ENCODE results near the gene CDC27. TPM values are rescaled to one million over a fixed set of nuclear protein-coding genes. Genes with fewer than 3 reads are reported as not detected.
"Not testable (repeated sequence)": the region's sequence is repeated elsewhere in the genome, so short reads cannot be mapped to it uniquely, and the experiment has no call there.

Gene CDC27
- total RNA-seq, 2 donors from 2014 or later, result 39.3 to 46.6 TPM

DNA sequence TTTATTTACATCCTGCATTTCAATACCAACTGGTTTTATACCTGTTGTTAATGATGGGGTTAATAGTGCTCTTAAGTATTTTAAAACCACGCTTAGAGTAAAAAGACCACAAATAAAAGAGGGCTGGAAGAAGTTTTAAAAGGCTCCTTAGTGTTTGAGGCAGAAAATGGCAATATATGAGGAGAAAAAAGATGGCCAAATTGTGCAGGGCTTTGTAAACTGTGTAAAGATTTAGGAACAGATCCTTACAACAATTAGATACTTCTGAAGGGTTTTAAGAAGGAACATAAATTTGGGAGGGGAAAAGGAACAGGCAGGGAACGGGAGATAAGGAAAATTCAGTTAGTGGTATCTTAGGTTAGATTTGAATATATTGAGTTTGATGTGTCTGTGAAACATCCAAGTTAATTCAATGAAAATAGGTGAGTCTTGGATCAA is 12.7 kb downstream of the CDC27 start:
- H3K36me3 ChIP-seq, result peaks cover 26% of the 10 kb centered on the region
- no peak overlapping the region for H3K4me3 ChIP-seq
- H3K4me1 ChIP-seq, result peaks cover 0 to 19% of the 10 kb centered on the region in 2 donors
- no peak for DNase-seq (ENCODE audit: low spot score)
- TF ChIP-seq, protein P1, sequence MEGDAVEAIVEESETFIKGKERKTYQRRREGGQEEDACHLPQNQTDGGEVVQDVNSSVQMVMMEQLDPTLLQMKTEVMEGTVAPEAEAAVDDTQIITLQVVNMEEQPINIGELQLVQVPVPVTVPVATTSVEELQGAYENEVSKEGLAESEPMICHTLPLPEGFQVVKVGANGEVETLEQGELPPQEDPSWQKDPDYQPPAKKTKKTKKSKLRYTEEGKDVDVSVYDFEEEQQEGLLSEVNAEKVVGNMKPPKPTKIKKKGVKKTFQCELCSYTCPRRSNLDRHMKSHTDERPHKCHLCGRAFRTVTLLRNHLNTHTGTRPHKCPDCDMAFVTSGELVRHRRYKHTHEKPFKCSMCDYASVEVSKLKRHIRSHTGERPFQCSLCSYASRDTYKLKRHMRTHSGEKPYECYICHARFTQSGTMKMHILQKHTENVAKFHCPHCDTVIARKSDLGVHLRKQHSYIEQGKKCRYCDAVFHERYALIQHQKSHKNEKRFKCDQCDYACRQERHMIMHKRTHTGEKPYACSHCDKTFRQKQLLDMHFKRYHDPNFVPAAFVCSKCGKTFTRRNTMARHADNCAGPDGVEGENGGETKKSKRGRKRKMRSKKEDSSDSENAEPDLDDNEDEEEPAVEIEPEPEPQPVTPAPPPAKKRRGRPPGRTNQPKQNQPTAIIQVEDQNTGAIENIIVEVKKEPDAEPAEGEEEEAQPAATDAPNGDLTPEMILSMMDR (IDR thresholded peaks at IDR 0.05), result no peak
- H3K9me3 ChIP-seq, result no peaks in the 10 kb centered on the region
- no peak overlapping the region for H3K27ac ChIP-seq
- H3K27me3 ChIP-seq, result no peaks in the 10 kb centered on the region

DNA sequence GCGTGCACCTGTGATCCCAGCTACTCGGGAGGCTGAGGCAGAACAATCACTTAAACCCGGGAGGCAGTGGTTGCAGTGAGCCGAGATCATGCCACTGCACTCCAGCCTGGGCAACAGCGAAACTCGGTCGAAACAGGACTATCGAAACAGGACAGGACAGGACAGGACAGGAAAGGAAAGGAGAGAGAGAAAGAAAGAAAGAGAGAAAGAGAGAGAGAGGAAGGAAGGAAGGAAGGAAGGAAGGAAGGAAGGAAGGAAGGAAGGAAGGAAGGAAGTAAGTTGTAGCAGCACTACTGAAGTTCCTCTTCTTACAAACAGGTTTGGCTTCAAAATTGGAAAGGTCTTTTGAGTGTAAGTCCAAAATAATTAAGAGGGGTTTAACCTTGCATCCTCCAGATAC is 14.3 kb downstream of the CDC27 start:
- H3K36me3 ChIP-seq, result peaks cover 18% of the 10 kb centered on the region
- H3K4me3 ChIP-seq; H3K9me3 ChIP-seq; DNase-seq (ENCODE audit: low spot score); H3K27ac ChIP-seq; H3K27me3 ChIP-seq: not testable (repeated sequence)
- H3K4me1 ChIP-seq, result peaks cover 0 to 23% of the 10 kb centered on the region in 2 donors

DNA sequence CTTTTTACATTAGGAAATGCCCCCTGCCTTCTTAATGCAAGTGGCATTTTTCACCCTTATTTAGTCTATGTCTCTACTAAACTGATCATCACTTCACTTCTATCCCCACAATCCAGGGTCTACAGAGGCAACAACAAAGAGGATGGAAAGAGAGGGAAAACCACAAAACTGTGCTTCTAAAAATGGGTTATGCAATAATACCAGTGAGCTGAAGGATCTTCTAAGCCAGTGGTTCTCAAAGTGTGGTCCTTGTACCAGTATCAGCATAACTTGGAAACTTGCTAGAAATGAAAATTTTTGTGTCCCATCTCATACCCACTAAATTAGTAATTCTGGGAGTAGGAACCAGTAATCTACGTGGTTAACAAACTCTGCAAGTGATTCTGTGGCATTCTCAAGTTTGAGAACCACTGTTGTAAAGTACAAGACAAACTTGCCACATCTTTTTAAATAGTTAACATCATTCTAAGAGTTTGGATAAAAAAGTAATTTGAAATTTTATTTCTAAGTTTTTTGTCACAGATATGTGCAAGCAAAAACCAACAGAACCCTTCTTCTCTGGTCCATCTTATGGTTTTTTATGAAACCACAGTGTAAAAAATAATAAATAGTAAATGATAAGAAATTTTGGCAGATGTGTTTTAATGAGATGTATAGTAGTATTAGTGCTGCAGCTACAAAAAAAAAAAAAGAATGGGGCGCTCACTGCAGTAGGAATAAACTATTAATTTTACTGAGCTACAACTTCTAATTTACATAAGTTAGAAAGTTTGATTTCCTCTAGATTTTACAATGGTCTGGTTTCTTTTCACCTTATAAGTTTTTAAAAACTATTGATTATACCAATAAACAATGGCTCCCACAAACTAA is 16.2 kb downstream of the CDC27 start:
- no peak overlapping the region for H3K27ac ChIP-seq
- H3K36me3 ChIP-seq, result peaks cover 26% of the 10 kb centered on the region
- TF ChIP-seq, protein P1 (IDR thresholded peaks at IDR 0.05), result no peak
- no peaks in the 10 kb centered on the region for H3K9me3 ChIP-seq
- H3K4me1 ChIP-seq, result peaks cover 0 to 25% of the 10 kb centered on the region in 2 donors
- no peak overlapping the region for H3K4me3 ChIP-seq
- no peak for DNase-seq (ENCODE audit: low spot score)
- no peaks in the 10 kb centered on the region for H3K27me3 ChIP-seq

DNA sequence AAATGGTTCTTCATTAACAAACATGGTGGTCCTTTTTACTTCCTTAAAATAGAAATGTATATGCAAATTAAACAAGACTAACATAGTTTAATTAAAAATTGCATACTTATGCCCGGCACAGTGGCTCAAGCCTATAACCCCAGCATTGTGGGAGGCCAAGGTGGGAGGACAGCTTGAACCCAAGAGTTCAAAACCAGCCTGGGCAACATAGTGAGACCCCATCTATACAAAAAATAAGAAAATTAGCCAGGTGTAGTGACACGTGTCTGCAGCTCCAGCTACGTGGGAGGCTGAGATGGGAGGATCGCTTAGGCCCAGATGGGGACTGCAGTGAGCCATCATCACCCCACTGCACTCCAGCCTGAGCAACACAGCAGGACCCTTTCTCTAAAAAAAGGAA is 18.4 kb downstream of the CDC27 start:
- Histone ChIP-seq H3K36me3 (peaks cover 34% of the 10 kb centered on the region), H3K4me3 (no peak overlapping the region)

DNA sequence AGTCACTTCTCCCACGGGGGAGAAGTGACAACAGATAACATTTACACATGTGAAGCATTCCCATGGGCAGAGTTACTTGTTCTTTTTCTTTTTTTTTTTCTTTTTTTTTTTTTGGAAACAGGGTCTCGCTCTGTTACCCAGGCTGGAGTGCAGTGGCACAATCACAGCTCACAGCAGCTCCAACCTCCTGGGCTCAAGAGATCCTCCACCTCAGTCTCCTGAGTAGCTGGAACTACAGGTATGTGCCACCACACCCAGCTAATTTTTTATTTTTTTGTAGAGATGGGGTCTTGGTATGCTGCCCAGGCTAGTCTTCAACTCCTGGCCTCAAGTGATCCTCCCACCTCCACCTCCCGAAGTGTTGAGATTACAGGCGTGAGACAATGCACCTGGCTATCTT is 20.2 kb downstream of the CDC27 start:
- H3K27ac ChIP-seq; DNase-seq (ENCODE audit: low spot score); H3K9me3 ChIP-seq; H3K4me3 ChIP-seq; H3K27me3 ChIP-seq: not testable (repeated sequence)
- Histone ChIP-seq H3K4me1 (peaks cover 0 to 13% of the 10 kb centered on the region in 2 donors), H3K36me3 (peaks cover 34% of the 10 kb centered on the region)

More for the DNA sequence above, 18.4 kb downstream of the CDC27 start:
- Histone ChIP-seq H3K4me1 (peaks cover 0 to 18% of the 10 kb centered on the region in 2 donors), H3K27ac (no peak overlapping the region), H3K9me3 (no peaks in the 10 kb centered on the region), H3K27me3 (no peaks in the 10 kb centered on the region)
- TF ChIP-seq, protein P1 (IDR thresholded peaks at IDR 0.05), result no peak
- DNase-seq (ENCODE audit: low spot score), result no peak

DNA sequence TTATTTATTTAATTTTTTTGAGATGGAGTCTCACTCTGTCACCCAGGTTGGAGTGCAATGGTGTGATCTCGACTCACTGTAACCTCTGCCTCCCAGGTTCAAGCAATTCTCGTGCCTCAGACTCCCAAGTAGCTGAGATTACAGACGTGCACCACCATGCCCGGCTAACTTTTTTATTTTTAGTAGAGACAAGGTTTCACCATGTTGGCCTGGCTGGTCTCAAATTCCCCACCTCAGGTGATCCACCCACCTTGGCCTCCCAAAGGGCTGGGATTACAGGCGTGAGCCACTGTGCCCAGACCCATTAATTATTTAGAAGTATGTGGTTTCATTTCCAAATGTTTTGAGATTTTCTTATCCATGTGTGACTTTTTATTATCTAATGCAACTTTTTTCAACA is 22.2 kb downstream of the CDC27 start:
- H3K36me3 ChIP-seq, result peaks cover 26% of the 10 kb centered on the region

DNA sequence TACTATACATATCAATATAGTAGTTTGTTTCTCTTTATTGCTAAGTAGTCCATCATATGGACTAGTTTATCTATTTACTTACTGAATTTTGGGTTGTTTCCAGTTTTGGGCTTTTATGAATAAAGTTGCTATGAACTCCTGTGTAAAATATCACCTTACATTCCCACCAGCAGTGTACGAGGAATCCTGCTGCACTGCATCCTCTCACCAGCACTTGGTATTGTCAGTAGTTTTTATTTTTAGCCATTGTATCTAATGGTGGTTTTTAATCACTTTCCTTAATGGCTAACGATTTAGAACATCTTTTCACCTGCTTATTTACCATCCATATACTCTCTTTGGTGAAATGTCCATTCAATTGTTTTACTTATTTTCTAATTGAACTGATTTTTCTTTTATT is 24.0 kb downstream of the CDC27 start:
- peaks cover 38% of the 10 kb centered on the region for H3K36me3 ChIP-seq
- DNase-seq (ENCODE audit: low spot score), result no peak
- H3K4me3 ChIP-seq, result no peak overlapping the region
- H3K9me3 ChIP-seq, result no peaks in the 10 kb centered on the region
- peaks cover 0 to 14% of the 10 kb centered on the region in 2 donors for H3K4me1 ChIP-seq
- H3K27me3 ChIP-seq, result no peaks in the 10 kb centered on the region
- H3K27ac ChIP-seq, result peak overlapping the region; percentile 29 to 42
- TF ChIP-seq, protein P1 (IDR thresholded peaks at IDR 0.05), result no peak

More for the DNA sequence above, 22.2 kb downstream of the CDC27 start:
- not testable (repeated sequence) for H3K27ac ChIP-seq; DNase-seq (ENCODE audit: low spot score); H3K4me3 ChIP-seq; H3K27me3 ChIP-seq; H3K9me3 ChIP-seq
- peaks cover 0 to 16% of the 10 kb centered on the region in 2 donors for H3K4me1 ChIP-seq
